ENCODE results near the gene FAM151A.

Gene FAM151A

GRCh38 chr1:54665852-54666251 is 42.5 kb upstream of the FAM151A start:
- intact Hi-C loops (cut with DNase I; ENCODE audit: low total_unique reads): no loop called here
- TF ChIP-seq, protein P1, sequence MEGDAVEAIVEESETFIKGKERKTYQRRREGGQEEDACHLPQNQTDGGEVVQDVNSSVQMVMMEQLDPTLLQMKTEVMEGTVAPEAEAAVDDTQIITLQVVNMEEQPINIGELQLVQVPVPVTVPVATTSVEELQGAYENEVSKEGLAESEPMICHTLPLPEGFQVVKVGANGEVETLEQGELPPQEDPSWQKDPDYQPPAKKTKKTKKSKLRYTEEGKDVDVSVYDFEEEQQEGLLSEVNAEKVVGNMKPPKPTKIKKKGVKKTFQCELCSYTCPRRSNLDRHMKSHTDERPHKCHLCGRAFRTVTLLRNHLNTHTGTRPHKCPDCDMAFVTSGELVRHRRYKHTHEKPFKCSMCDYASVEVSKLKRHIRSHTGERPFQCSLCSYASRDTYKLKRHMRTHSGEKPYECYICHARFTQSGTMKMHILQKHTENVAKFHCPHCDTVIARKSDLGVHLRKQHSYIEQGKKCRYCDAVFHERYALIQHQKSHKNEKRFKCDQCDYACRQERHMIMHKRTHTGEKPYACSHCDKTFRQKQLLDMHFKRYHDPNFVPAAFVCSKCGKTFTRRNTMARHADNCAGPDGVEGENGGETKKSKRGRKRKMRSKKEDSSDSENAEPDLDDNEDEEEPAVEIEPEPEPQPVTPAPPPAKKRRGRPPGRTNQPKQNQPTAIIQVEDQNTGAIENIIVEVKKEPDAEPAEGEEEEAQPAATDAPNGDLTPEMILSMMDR (IDR thresholded peaks at IDR 0.05): no peak
- DNase-seq: no peak
- Histone ChIP-seq H3K4me3 (no peak overlapping the region), H3K36me3 (peaks cover 11 to 12% (median 12%) of the 10 kb centered on the region in 3 donors), H3K27me3 (no peaks in the 10 kb centered on the region), H3K9me3 (no peaks in the 10 kb centered on the region), H3K27ac (no peak overlapping the region), H3K4me1 (no peaks in the 10 kb centered on the region)

DNA sequence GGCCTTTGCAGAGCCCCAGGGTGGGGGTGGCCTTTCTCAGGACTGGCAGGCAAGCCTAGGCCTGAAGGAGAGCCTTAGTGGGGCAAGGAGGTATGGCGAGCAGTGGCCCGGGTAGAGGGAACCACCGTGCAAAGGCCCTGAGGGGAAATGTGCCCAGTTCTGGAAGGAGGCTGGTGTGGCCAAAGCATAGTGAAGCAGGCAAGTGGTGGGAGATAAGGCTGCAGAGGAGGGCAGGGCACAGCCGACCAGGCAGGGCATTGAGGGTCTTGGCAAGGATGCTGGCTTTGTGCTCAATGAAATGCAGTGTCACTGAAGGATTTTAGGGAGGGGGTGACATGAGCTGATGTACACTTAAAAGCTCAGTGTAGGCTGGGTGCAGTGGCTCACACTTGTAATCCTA is 41.0 kb upstream of the FAM151A start:
- intact Hi-C loops (cut with DNase I; ENCODE audit: low total_unique reads): no loop called here
- Histone ChIP-seq H3K27ac (no peak overlapping the region), H3K9me3 (no peaks in the 10 kb centered on the region), H3K36me3 (peaks cover 12 to 16% (median 14%) of the 10 kb centered on the region in 3 donors), H3K4me1 (no peaks in the 10 kb centered on the region), H3K4me3 (no peak overlapping the region), H3K27me3 (no peaks in the 10 kb centered on the region)
- no peak for DNase-seq
- TF ChIP-seq, protein P1 (IDR thresholded peaks at IDR 0.05): no peak

- no peaks in the 10 kb centered on the region for H3K4me1 ChIP-seq
- TF ChIP-seq, protein P1 (IDR thresholded peaks at IDR 0.05): no peak
- DNase-seq: no peak
- intact Hi-C loops (cut with DNase I; ENCODE audit: low total_unique reads): no loop called here
- H3K36me3 ChIP-seq: peaks cover 12 to 19% (median 19%) of the 10 kb centered on the region in 3 donors
- no peaks in the 10 kb centered on the region for H3K9me3 ChIP-seq
- H3K27ac ChIP-seq: no peak overlapping the region
- H3K27me3 ChIP-seq: no peaks in the 10 kb centered on the region
- H3K4me3 ChIP-seq: no peak overlapping the region
Measured at GRCh38 chr1:54663725-54664124, 40.4 kb upstream of the FAM151A start.

DNA sequence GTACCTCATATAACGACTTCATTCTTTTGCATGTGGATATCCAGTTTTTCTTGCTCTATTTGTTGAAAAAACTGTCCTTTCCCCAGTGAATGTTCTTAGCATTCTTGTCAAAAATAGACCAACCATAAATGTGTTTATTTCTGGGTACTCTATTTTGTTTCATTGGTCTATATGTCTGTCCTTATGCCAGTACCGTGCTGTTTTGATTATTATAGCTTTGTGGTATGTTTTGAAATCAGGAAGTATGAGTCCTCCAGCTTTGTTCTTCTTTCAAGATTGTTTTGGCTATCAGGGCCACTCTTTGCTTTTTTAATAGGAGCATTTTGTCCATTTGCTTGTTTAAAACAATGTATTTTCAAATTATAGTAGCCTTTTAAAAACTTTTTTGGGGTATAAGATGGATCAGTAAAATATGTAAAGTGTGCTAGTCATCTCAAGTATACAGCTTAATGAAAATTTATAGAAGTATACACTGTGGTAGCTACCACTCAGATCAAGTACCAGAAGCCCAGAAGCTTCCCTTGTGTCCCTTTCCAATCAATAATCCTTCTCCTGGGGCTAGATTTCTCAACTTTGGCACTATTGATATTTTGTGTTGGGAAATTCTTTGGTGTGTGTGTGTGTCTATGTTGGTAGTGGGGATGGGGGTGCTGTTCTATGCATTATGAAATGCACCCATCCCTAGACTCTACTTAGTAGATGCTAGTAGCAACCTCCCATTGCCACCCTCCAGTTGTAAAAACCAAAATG is 35.0 kb upstream of the FAM151A start:
- no peaks in the 10 kb centered on the region for H3K27me3 ChIP-seq
- peaks cover 0 to 9% (median 0%) of the 10 kb centered on the region in 3 donors for H3K9me3 ChIP-seq
- H3K36me3 ChIP-seq: peaks cover 7 to 15% (median 11%) of the 10 kb centered on the region in 3 donors
- no peak for DNase-seq
- H3K4me1 ChIP-seq: no peaks in the 10 kb centered on the region
- TF ChIP-seq, protein P1 (IDR thresholded peaks at IDR 0.05): no peak
- no peak overlapping the region for H3K4me3 ChIP-seq
- intact Hi-C loops (cut with DNase I; ENCODE audit: low total_unique reads): no loop called here
- no peak overlapping the region for H3K27ac ChIP-seq

- H3K27ac ChIP-seq: no peak overlapping the region
- no peaks in the 10 kb centered on the region for H3K27me3 ChIP-seq
- H3K4me3 ChIP-seq: no peak overlapping the region
- no peaks in the 10 kb centered on the region for H3K4me1 ChIP-seq
- TF ChIP-seq, protein P1 (IDR thresholded peaks at IDR 0.05): no peak
- H3K9me3 ChIP-seq: peaks cover 0 to 6% (median 0%) of the 10 kb centered on the region in 3 donors
- no peak for DNase-seq
- intact Hi-C loops (cut with DNase I; ENCODE audit: low total_unique reads): no loop called here
- H3K36me3 ChIP-seq: peaks cover 0 to 7% (median 7%) of the 10 kb centered on the region in 3 donors
Measured at GRCh38 chr1:54653036-54653435, 29.7 kb upstream of the FAM151A start.

All from tibial artery (tissue), 4 donors.